MG63 (cell line): ENCODE results near the gene ABCC8. TPM values are rescaled to one million over a fixed set of nuclear protein-coding genes. Genes with fewer than 3 reads are reported as not detected.
"Not testable (repeated sequence)": the region's sequence is repeated elsewhere in the genome, so short reads cannot be mapped to it uniquely, and the experiment has no call there.

ENCODE experiments used
- DNase-seq: peaks from one replicate; pipeline ENCODE4 v3.0.0-alpha.2; 2020
- H3K27me3 ChIP-seq: fragments of 250-450 bp; sonication (Bioruptor Pico); 2 replicates; pipeline ENCODE4 v1.5.1; 2020; ENCODE audit warnings: mild to moderate bottlenecking, moderate library complexity
- H3K36me3 ChIP-seq: fragments of 250-450 bp; sonication (Bioruptor Pico); 2 replicates; pipeline ENCODE4 v1.5.1; 2020; ENCODE audit warnings: mild to moderate bottlenecking, moderate library complexity
- H3K4me3 ChIP-seq: fragments of 250-450 bp; sonication (Bioruptor Pico); 2 replicates; pipeline ENCODE4 v1.5.1; 2020; ENCODE audit warnings: mild to moderate bottlenecking, moderate library complexity
- H3K9me3 ChIP-seq: fragments of 250-450 bp; sonication (Bioruptor Pico); 2 replicates; pipeline ENCODE4 v1.5.1; 2020; ENCODE audit warnings: mild to moderate bottlenecking, moderate library complexity
- total RNA-seq: library from RNA; depleted of rRNA; stranded (reverse); fragments of >200 nt; shearing (Covaris generic); gene quantifications from 2 replicates; pipeline ENCODE4 v1.2.3, GENCODE V29; 2014; ENCODE audit warnings: low replicate concordance

ABCC8 gene
- total RNA-seq, 1 experiment from 2014 or later: not detected

- H3K27me3 ChIP-seq, H3K36me3 ChIP-seq, DNase-seq, H3K4me3 ChIP-seq, H3K9me3 ChIP-seq: not testable (repeated sequence)
These were observed 50.4 kb downstream of the ABCC8 start for GRCh38 chr11:17426233-17426632.

DNA sequence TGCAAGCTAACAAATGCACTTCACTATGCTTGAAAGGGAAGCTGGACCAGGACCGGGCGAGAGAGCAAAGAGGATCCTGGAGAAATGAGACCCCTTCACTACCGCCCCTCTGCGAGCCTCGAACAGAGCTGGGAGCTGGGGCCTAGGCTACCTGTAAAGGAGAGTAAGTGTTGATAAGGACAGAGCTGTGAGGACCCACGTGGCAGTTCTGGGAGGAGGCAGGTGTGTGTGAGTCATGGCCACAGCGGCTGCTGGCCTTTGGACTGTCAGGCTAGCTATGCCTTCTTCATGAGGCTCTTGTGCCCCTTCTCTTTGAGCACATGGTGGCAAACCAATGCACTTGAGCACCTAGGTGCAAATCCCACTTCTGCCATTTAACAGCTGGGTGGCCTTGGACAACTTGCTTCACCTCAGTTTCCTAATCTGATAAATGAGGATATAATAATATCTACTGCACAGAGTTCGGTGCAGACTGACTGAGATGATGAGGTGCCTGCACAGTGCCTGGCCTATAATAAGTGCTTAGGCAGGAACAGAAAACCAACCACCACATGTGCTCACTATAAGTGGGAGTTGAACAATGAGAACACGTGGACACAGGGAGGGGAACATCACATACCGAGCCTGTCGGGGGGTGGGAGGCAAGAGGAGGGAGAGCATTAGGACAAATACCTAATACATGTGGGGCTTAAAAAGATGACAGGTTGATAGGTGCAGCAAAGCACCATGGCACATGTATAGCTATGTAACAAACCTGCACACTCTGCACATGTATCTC lies 52.9 kb downstream of the ABCC8 start:
- no peak overlapping the region for H3K4me3 ChIP-seq
- H3K27me3 ChIP-seq: no peaks in the 10 kb centered on the region
- no peaks in the 10 kb centered on the region for H3K9me3 ChIP-seq
- no peak for DNase-seq
- no peaks in the 10 kb centered on the region for H3K36me3 ChIP-seq

- no peak overlapping the region for H3K4me3 ChIP-seq
- peak; percentile 8 for DNase-seq
- no peaks in the 10 kb centered on the region for H3K36me3 ChIP-seq
- no peaks in the 10 kb centered on the region for H3K27me3 ChIP-seq
- no peaks in the 10 kb centered on the region for H3K9me3 ChIP-seq
These were observed 54.9 kb downstream of the ABCC8 start for GRCh38 chr11:17421781-17422180.

- H3K36me3 ChIP-seq: no peaks in the 10 kb centered on the region
- no peaks in the 10 kb centered on the region for H3K27me3 ChIP-seq
- H3K4me3 ChIP-seq: no peak overlapping the region
- no peak for DNase-seq
- H3K9me3 ChIP-seq: no peaks in the 10 kb centered on the region
These were observed 58.1 kb downstream of the ABCC8 start for GRCh38 chr11:17418444-17419081.

DNA sequence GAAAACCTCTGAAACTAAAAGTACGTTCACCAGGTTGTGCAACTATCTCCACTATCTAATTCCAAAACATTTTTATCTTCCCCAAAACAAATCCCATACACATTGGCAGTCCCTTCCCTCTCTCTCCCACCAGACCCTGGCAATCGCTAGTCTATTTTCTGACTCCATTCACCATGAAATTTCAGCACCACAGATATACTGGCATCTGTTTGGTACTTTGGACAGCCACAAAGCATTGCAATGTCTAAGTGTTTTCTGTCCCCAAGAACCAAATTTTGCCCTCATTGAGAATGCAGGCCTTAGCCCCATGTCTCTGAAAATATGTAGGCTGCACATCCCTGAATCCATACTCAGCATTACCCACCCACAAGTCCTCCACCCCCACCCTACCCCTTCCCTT lies 60.2 kb downstream of the ABCC8 start:
- no peaks in the 10 kb centered on the region for H3K9me3 ChIP-seq

DNA sequence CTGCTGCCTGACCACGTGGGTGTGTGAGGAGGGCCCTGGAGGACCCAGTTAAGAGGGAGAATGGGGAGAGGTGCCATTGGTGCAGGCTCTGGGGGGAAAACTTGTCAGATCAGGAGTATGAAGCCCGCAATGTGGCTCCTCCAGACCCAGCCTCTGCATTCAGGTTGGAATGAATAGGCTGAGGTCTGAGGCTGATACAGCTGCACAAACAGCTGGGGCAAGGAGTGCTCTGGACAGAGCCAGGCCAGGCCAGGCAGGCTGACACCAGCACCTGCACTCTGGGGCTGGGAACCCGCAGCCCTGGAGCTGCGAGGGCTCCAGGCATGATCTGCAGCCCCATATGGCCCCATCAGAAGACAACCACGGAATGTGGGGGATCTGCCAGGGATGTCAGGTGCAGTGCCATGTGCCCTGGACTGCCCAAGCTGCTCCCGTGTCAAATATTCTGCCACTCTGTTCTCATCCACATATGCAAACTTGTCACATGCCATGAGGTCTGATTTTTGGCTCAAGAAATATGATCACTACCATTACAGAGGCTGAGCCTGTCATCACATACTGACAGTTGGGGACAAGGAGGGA lies 61.0 kb downstream of the ABCC8 start:
- Histone ChIP-seq H3K27me3 (no peaks in the 10 kb centered on the region), H3K4me3 (no peak overlapping the region), H3K9me3 (no peaks in the 10 kb centered on the region), H3K36me3 (no peaks in the 10 kb centered on the region)
- DNase-seq: no peak

More for the DNA sequence above, 60.2 kb downstream of the ABCC8 start:
- DNase-seq: no peak
- Histone ChIP-seq H3K36me3 (no peaks in the 10 kb centered on the region), H3K4me3 (no peak overlapping the region), H3K27me3 (no peaks in the 10 kb centered on the region)

DNA sequence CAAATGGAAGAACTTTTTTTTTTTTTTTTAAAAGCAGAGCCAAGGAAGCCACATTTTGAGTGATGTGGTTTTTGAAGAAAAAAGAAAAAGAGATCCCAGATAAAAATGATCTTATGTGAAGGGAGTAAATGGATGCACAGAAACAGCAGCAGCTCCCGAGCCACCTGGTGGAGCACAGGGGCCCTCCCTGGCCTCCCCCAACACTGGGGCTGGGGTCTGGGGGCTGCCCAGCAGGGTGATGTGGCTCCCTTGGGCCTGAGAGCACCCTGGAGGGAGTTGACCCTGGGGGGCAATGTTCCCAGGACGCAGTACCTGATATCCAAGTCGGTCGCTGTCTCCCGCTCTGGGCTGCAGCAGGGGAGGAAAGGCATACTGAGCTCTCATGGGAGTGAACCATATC lies 61.7 kb downstream of the ABCC8 start:
- no peak for DNase-seq
- no peaks in the 10 kb centered on the region for H3K36me3 ChIP-seq
- H3K4me3 ChIP-seq: no peak overlapping the region
- H3K27me3 ChIP-seq: no peaks in the 10 kb centered on the region
- H3K9me3 ChIP-seq: no peaks in the 10 kb centered on the region

DNA sequence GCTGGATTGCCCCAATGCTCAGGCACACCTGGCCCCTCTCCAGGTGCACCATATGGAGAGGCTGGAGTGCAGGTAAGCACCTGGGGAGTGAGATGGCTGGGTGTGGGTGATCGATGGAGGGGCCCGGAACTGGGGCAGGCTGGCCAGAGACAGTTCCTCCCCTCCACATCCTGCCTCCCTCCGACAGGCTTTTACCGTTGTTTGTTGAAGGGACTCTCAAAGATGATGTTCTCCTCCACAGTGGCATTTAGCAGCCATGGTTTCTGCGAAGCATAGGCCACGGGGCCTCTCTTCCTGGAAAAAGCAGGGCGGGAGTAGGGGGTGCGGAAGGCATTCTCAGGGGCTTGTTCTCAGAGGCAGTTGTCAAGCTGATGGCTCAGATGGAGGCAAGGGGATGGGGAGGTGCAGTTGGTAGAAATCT lies 62.3 kb downstream of the ABCC8 start:
- H3K9me3 ChIP-seq: no peaks in the 10 kb centered on the region
- DNase-seq: no peak
- H3K4me3 ChIP-seq: no peak overlapping the region
- no peaks in the 10 kb centered on the region for H3K36me3 ChIP-seq
- H3K27me3 ChIP-seq: no peaks in the 10 kb centered on the region

GRCh38 chr11:17413414-17414316 lies 63.0 kb downstream of the ABCC8 start:
- Histone ChIP-seq H3K36me3 (no peaks in the 10 kb centered on the region), H3K27me3 (no peaks in the 10 kb centered on the region), H3K4me3 (no peak overlapping the region), H3K9me3 (no peaks in the 10 kb centered on the region)
- DNase-seq: no peak

DNA sequence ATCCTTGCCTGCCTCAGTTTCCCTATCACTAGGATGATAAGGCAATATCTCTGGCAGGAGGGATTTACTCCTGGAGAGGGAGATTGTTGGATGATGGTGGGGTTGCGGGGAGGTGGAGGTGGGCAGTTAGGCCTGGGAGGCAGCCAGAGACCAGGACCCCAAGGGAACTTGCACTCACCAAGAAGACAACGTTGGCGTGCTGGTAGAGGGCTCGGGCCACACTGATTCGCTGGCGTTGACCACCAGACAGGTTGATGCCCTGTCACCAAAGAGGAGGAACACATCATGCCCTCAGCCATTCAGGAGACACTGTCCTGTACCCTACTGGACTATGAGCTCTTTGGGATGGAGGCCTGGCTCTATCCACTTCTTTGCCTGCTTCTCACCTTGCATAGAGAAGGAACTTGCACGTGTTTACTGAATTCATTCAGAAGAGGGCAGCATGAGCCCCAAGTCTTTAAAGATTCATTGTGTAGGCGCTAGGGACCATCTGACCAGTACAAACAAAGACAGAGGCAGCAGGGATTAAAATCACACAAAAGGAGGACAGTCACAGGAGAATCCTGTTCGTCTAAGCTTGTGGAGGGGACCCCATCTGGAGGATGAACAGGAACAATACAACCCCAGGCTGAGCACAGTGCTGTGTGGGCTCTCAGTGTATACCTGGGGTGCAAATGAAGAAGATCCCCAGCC lies 64.0 kb downstream of the ABCC8 start:
- H3K9me3 ChIP-seq: no peaks in the 10 kb centered on the region
- no peaks in the 10 kb centered on the region for H3K27me3 ChIP-seq
- no peak for DNase-seq
- no peaks in the 10 kb centered on the region for H3K36me3 ChIP-seq
- no peak overlapping the region for H3K4me3 ChIP-seq

DNA sequence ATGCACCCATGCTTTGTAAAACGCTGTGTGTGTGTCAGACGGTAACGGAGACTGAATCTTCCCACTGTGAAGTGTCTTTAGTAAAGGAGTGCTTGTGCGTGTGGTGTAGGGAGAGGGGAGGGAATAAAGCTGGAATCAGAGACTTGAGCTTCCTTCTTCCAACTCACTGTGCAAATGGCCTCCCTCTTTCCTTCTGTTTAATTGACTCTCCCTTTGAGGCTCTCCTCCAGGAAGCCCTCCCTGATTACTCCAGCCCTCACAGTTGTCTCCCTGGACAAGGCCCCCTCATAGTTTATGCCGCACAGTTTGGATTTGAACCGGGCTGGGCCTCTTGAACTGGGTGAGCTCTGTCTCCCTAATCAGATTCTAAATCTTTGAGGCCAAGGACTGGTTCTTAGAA lies 65.2 kb downstream of the ABCC8 start:
- Histone ChIP-seq H3K4me3 (no peak overlapping the region), H3K27me3 (no peaks in the 10 kb centered on the region), H3K9me3 (no peaks in the 10 kb centered on the region), H3K36me3 (no peaks in the 10 kb centered on the region)
- no peak for DNase-seq

DNA sequence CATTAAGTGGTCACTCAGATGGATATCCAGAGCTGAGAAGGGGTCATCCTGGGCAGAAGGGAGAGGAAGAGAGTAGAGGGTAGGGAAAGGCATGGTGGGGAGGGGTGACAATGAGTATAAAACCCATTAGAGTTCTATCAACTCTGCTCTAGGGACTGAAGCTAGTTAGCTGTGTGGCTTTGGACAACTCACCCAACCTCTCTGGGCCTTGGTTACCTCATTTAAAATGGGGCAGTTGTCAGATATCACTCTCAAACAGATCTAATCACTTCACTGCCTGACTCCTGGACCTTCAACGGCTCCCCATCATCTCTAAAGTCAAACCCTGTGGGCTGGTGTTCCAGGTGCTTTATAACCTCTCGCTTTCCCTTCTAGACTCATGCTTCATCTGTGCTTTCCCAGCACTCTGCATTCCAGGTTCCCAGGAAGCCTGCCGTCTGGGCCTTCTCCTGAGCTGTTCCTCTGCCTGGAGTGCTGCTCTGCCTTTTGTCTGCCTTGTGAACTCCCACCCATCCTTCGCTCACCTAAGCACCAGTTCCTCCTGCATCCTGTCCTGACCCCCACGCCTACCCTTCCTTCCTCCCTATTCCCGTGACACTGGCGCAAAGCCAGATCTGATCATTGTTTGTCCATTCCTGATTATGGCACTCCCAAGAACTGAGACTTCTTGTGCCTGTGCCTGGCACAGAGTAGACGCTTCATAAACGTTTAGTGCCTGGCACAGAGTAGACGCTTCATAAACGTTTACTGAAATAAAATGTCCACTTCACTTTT lies 65.9 kb downstream of the ABCC8 start:
- no peak overlapping the region for H3K4me3 ChIP-seq
- no peak for DNase-seq
- no peaks in the 10 kb centered on the region for H3K27me3 ChIP-seq
- no peaks in the 10 kb centered on the region for H3K9me3 ChIP-seq
- H3K36me3 ChIP-seq: no peaks in the 10 kb centered on the region

GRCh38 chr11:17408641-17409040 lies 68.0 kb downstream of the ABCC8 start:
- H3K9me3 ChIP-seq: no peaks in the 10 kb centered on the region
- DNase-seq: no peak
- no peaks in the 10 kb centered on the region for H3K36me3 ChIP-seq
- no peaks in the 10 kb centered on the region for H3K27me3 ChIP-seq
- no peak overlapping the region for H3K4me3 ChIP-seq

GRCh38 chr11:17408026-17408425 lies 68.6 kb downstream of the ABCC8 start:
- Histone ChIP-seq H3K36me3 (no peaks in the 10 kb centered on the region), H3K9me3 (no peaks in the 10 kb centered on the region), H3K4me3 (no peak overlapping the region), H3K27me3 (no peaks in the 10 kb centered on the region)
- no peak for DNase-seq

- no peak for DNase-seq
- Histone ChIP-seq H3K27me3 (no peaks in the 10 kb centered on the region), H3K4me3 (no peak overlapping the region), H3K9me3 (no peaks in the 10 kb centered on the region), H3K36me3 (no peaks in the 10 kb centered on the region)
These were observed 69.1 kb downstream of the ABCC8 start for GRCh38 chr11:17407575-17407974.

- Histone ChIP-seq H3K27me3 (no peaks in the 10 kb centered on the region), H3K9me3 (no peaks in the 10 kb centered on the region), H3K4me3 (no peak overlapping the region), H3K36me3 (no peaks in the 10 kb centered on the region)
- DNase-seq: no peak
These were observed 69.9 kb downstream of the ABCC8 start for GRCh38 chr11:17406818-17407149.
